ENCODE measurements around the gene SCN10A. TPM values are rescaled to one million over a fixed set of nuclear protein-coding genes. Genes with fewer than 3 reads are reported as not detected.

Gene SCN10A
- total and polyA plus RNA-seq, 2 experiments from 2014 or later = not detected

DNA sequence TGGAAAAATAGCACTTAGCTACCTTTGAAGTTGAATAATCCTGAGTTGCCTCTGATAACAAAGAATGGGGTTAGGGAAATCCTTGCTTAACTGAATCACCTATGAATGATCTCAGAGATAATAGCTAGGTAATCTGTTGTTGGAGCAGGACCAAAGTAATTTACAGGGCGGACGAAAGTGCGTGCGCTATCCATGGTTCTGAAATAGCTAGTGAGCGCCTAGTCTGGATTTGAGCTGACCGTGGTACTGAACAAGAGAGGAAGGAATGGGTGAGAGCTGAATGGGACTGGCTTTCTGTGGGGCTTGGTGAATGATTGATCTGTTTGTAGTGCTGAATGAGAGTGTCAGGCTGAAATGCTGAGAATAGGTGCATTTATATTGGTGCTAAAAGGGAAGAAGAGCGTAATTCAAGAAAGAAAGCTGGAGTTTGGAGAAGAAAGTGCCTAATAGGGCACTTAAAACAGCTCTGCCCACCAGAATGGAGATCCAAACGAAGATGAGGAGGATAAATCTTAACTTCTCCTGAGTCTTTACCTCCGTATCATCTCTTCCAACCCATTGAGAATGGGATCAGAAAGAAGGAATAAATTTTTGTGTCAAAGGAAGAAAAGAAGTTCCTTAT lies 10.1 kb downstream of the SCN10A start:
- Histone ChIP-seq H3K4me1 (ENCODE audit: insufficient read depth) (no peaks in the 10 kb centered on the region), H3K36me3 (replicated peaks; ENCODE audit: insufficient read depth, low read depth) (no peaks in the 10 kb centered on the region), H3K27ac (no peak overlapping the region), H2AFZ (no peak overlapping the region), H3K9me2 (replicated peaks; ENCODE audit: insufficient read depth) (no peaks in the 10 kb centered on the region), H3K79me2 (no peaks in the 10 kb centered on the region), H3K27me3 (no peaks in the 10 kb centered on the region), H4K20me1 (ENCODE audit: insufficient read depth, poor library complexity, severe bottlenecking) (no peaks in the 10 kb centered on the region), H3K9me3 (ENCODE audit: low read depth) (no peaks in the 10 kb centered on the region), H3K4me2 (no peak overlapping the region), H3K4me3 (no peak overlapping the region)
- WGBS (ENCODE audit: low lambda C conversion rate, missing lambda C conversion rate) = 15% methylated on average over 9 of the region's 9 CpGs
- DNase-seq (ENCODE audit: low spot score) = peak; percentile 88
- TF ChIP-seq, protein P1, sequence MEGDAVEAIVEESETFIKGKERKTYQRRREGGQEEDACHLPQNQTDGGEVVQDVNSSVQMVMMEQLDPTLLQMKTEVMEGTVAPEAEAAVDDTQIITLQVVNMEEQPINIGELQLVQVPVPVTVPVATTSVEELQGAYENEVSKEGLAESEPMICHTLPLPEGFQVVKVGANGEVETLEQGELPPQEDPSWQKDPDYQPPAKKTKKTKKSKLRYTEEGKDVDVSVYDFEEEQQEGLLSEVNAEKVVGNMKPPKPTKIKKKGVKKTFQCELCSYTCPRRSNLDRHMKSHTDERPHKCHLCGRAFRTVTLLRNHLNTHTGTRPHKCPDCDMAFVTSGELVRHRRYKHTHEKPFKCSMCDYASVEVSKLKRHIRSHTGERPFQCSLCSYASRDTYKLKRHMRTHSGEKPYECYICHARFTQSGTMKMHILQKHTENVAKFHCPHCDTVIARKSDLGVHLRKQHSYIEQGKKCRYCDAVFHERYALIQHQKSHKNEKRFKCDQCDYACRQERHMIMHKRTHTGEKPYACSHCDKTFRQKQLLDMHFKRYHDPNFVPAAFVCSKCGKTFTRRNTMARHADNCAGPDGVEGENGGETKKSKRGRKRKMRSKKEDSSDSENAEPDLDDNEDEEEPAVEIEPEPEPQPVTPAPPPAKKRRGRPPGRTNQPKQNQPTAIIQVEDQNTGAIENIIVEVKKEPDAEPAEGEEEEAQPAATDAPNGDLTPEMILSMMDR (IDR thresholded peaks at IDR 0.05; ENCODE audit: poor library complexity) = no peak
- TF ChIP-seq EZH2 (IDR thresholded peaks at IDR 0.05; ENCODE audit: borderline replicate concordance) (no peak), EZH2phosphoT487 (IDR thresholded peaks at IDR 0.05; ENCODE audit: low read depth, severe bottlenecking, unreplicated experiment) (no peak)

DNA sequence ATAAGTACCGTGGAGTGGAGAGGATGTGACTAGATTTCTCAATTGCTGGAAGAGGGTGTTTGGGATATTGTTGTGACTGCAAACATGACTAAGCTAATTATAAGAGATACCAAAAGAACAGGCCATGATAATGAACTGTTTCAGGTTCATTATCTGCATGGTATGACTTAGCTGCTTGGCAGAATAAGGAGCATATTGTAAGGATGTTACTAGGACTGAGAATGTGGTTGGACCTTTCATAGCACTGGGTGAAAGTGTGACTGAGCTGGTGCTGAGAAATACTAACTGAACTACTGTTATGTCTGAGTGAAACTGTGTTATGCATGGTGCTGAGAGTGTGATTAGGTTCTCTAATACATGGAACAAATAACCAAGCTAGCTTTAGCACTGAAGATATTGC lies 11.0 kb downstream of the SCN10A start:
- Histone ChIP-seq H3K27me3 (peaks cover 8% of the 10 kb centered on the region), H2AFZ (no peak overlapping the region), H3K27ac (no peak overlapping the region), H4K20me1 (ENCODE audit: insufficient read depth, poor library complexity, severe bottlenecking) (no peaks in the 10 kb centered on the region), H3K36me3 (replicated peaks; ENCODE audit: insufficient read depth, low read depth) (no peaks in the 10 kb centered on the region), H3K4me1 (ENCODE audit: insufficient read depth) (no peaks in the 10 kb centered on the region), H3K9me2 (replicated peaks; ENCODE audit: insufficient read depth) (no peaks in the 10 kb centered on the region), H3K4me2 (no peak overlapping the region), H3K9me3 (ENCODE audit: low read depth) (no peaks in the 10 kb centered on the region), H3K4me3 (no peak overlapping the region), H3K79me2 (no peaks in the 10 kb centered on the region)
- DNase-seq (ENCODE audit: low spot score) = no peak
- TF ChIP-seq EZH2 (IDR thresholded peaks at IDR 0.05; ENCODE audit: borderline replicate concordance) (no peak), EZH2phosphoT487 (IDR thresholded peaks at IDR 0.05; ENCODE audit: low read depth, severe bottlenecking, unreplicated experiment) (no peak)
- TF ChIP-seq, protein P1 (IDR thresholded peaks at IDR 0.05; ENCODE audit: poor library complexity) = no peak
- WGBS (ENCODE audit: low lambda C conversion rate, missing lambda C conversion rate) = 83% methylated on average over 1 of the region's 1 CpG

DNA sequence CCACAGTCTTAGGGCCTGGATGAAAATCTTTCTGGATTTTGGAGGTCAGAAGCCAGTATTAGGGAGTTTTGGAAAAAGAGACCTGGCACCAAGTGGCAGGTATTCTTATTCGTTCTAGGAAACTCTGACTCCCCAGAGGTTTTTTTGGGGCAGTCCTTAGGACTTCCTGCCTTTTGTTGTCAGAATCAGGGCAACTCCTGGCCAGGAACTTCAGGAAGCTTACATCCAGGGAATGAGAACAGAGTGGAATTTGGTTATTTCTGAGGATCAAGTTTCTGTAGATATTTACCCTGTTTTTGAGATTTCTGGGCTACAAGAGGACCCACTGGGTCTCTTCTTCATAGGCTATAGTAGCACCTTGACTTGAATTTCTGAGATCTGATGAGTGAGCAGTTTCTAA lies 15.5 kb downstream of the SCN10A start:
- 50% methylated on average over 1 of the region's 1 CpG for WGBS (ENCODE audit: low lambda C conversion rate, missing lambda C conversion rate)
- Histone ChIP-seq H3K36me3 (replicated peaks; ENCODE audit: insufficient read depth, low read depth) (no peaks in the 10 kb centered on the region), H2AFZ (no peak overlapping the region), H3K27ac (no peak overlapping the region), H3K9me2 (replicated peaks; ENCODE audit: insufficient read depth) (no peaks in the 10 kb centered on the region), H3K4me3 (no peak overlapping the region), H3K4me1 (ENCODE audit: insufficient read depth) (no peaks in the 10 kb centered on the region), H3K4me2 (no peak overlapping the region), H3K79me2 (no peaks in the 10 kb centered on the region), H3K9me3 (ENCODE audit: low read depth) (no peaks in the 10 kb centered on the region), H4K20me1 (ENCODE audit: insufficient read depth, poor library complexity, severe bottlenecking) (no peaks in the 10 kb centered on the region), H3K27me3 (peaks cover 18% of the 10 kb centered on the region)
- no peak for DNase-seq (ENCODE audit: low spot score)
- TF ChIP-seq EZH2phosphoT487 (IDR thresholded peaks at IDR 0.05; ENCODE audit: low read depth, severe bottlenecking, unreplicated experiment) (no peak), EZH2 (IDR thresholded peaks at IDR 0.05; ENCODE audit: borderline replicate concordance) (no peak)
- TF ChIP-seq, protein P1 (IDR thresholded peaks at IDR 0.05; ENCODE audit: poor library complexity) = no peak

Data from hepatocyte (in vitro differentiated cells).